ENCODE results near the gene BBS4. TPM values are rescaled to one million over a fixed set of nuclear protein-coding genes. Genes with fewer than 3 reads are reported as not detected.
"Not testable (repeated sequence)": the region's sequence is repeated elsewhere in the genome, so short reads cannot be mapped to it uniquely, and the experiment has no call there.

The BBS4 gene
- total RNA-seq, 2 donors from 2014 or later, result 36.4 to 41.7 TPM

DNA sequence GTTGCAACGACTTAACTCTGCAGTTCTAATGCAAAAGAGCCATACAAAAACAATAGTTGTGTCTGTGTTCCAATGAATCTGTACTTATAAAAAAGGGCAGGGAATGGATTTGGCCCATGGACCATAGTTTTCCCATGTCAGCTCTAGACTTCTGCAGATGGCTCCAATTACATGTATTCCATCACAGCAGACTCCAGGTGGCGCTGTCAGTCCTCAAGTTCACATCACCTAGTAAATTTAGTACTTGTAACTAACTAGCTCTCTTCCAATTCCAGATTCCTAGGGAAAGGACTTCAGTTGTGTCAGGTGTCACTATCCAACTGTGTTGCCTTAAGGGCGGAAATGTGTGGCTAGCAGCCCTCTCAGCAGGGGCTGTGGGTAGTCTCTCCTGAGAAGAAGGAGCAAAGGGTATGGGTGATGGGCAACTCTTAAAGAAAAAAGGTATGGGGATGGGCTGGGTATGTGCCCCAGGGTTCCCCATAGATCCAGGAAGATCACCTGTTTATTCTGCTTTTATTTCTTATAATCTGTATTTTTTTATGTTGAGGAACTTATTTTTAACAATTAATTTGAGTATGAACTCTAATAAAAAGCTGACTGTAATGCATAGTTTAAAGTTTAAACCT lies 36.2 kb downstream of the BBS4 start:
- peak; percentile 93 for DNase-seq
- H3K4me3 ChIP-seq (ENCODE audit: low read length), result no peak overlapping the region
- H3K9ac ChIP-seq (ENCODE audit: extremely low read depth, low read length, poor library complexity, severe bottlenecking), result no peak overlapping the region
- peaks cover 4% of the 10 kb centered on the region for H3K4me1 ChIP-seq (ENCODE audit: control insufficient read depth, insufficient read depth, low read length)
- H3K36me3 Mint-ChIP-seq (ENCODE audit: low read depth), result peaks cover 27% of the 10 kb centered on the region
- no peak overlapping the region for H3K27ac Mint-ChIP-seq
- peak; percentile 90 for TF ChIP-seq CTCF (conservative IDR thresholded peaks at IDR 0.05)
- peaks cover 4% of the 10 kb centered on the region for H3K4me1 Mint-ChIP-seq
- peaks cover 27% of the 10 kb centered on the region for H3K36me3 ChIP-seq (ENCODE audit: control insufficient read depth, insufficient read depth, low read length)
- H3K27me3 Mint-ChIP-seq (ENCODE audit: insufficient read depth), result no peaks in the 10 kb centered on the region
- H3K9me3 Mint-ChIP-seq, result no peaks in the 10 kb centered on the region
- H3K27me3 ChIP-seq (ENCODE audit: control insufficient read depth, insufficient read depth, low read length, poor library complexity, severe bottlenecking), result no peaks in the 10 kb centered on the region
- no peak overlapping the region for H3K27ac ChIP-seq (ENCODE audit: low read depth, low read length)
- no peaks in the 10 kb centered on the region for H3K9me3 ChIP-seq (ENCODE audit: control insufficient read depth, low read length)
- H3K4me3 Mint-ChIP-seq, result no peak overlapping the region
- 0 to 13% methylated on average over 1 to 3 of the region's 3 CpGs for WGBS, 2 experiments (ENCODE audit: insufficient coverage in 1 of 2, insufficient read length in 1 of 2)

GRCh38 chr15:72724028-72724427 lies 38.0 kb downstream of the BBS4 start:
- H3K9ac ChIP-seq (ENCODE audit: extremely low read depth, low read length, poor library complexity, severe bottlenecking), result no peak overlapping the region
- no peak for DNase-seq
- TF ChIP-seq CTCF (conservative IDR thresholded peaks at IDR 0.05), result no peak
- peaks cover 16% of the 10 kb centered on the region for H3K36me3 Mint-ChIP-seq (ENCODE audit: low read depth)
- no peak overlapping the region for H3K4me3 ChIP-seq (ENCODE audit: low read length)
- H3K4me1 ChIP-seq (ENCODE audit: control insufficient read depth, insufficient read depth, low read length), result peaks cover 13% of the 10 kb centered on the region
- H3K9me3 Mint-ChIP-seq, result no peaks in the 10 kb centered on the region
- peaks cover 14% of the 10 kb centered on the region for H3K4me1 Mint-ChIP-seq
- H3K9me3 ChIP-seq (ENCODE audit: control insufficient read depth, low read length), result no peaks in the 10 kb centered on the region
- H3K27ac ChIP-seq (ENCODE audit: low read depth, low read length), result no peak overlapping the region
- 86% methylated on average over 1 of the region's 1 CpG; no CpG with 5 or more reads in 1 of the 2 experiments for WGBS, 2 experiments (ENCODE audit: insufficient coverage in 1 of 2, insufficient read length in 1 of 2)
- no peak overlapping the region for H3K4me3 Mint-ChIP-seq
- no peaks in the 10 kb centered on the region for H3K27me3 Mint-ChIP-seq (ENCODE audit: insufficient read depth)
- H3K36me3 ChIP-seq (ENCODE audit: control insufficient read depth, insufficient read depth, low read length), result peaks cover 22% of the 10 kb centered on the region
- no peak overlapping the region for H3K27ac Mint-ChIP-seq
- no peaks in the 10 kb centered on the region for H3K27me3 ChIP-seq (ENCODE audit: control insufficient read depth, insufficient read depth, low read length, poor library complexity, severe bottlenecking)

- Mint-ChIP-seq H3K36me3 (ENCODE audit: low read depth) (peaks cover 15% of the 10 kb centered on the region), H3K4me3 (no peak overlapping the region), H3K27me3 (ENCODE audit: insufficient read depth) (no peaks in the 10 kb centered on the region), H3K27ac (no peak overlapping the region), H3K4me1 (peaks cover 14% of the 10 kb centered on the region), H3K9me3 (no peaks in the 10 kb centered on the region)
- 98% methylated on average over 3 of the region's 3 CpGs; no CpG with 5 or more reads in 1 of the 2 experiments for WGBS, 2 experiments (ENCODE audit: insufficient coverage in 1 of 2, insufficient read length in 1 of 2)
- H3K9ac ChIP-seq (ENCODE audit: extremely low read depth, low read length, poor library complexity, severe bottlenecking), result no peak overlapping the region
- peaks cover 13% of the 10 kb centered on the region for H3K4me1 ChIP-seq (ENCODE audit: control insufficient read depth, insufficient read depth, low read length)
- no peaks in the 10 kb centered on the region for H3K9me3 ChIP-seq (ENCODE audit: control insufficient read depth, low read length)
- TF ChIP-seq CTCF (conservative IDR thresholded peaks at IDR 0.05), result no peak
- no peak overlapping the region for H3K4me3 ChIP-seq (ENCODE audit: low read length)
- H3K36me3 ChIP-seq (ENCODE audit: control insufficient read depth, insufficient read depth, low read length), result peaks cover 24% of the 10 kb centered on the region
- no peak for DNase-seq
- H3K27me3 ChIP-seq (ENCODE audit: control insufficient read depth, insufficient read depth, low read length, poor library complexity, severe bottlenecking), result no peaks in the 10 kb centered on the region
- H3K27ac ChIP-seq (ENCODE audit: low read depth, low read length), result no peak overlapping the region
Observed at GRCh38 chr15:72725446-72725845, 39.4 kb downstream of the BBS4 start.

GRCh38 chr15:72725851-72726250 lies 39.8 kb downstream of the BBS4 start:
- H3K27ac ChIP-seq (ENCODE audit: low read depth, low read length); DNase-seq; H3K27me3 Mint-ChIP-seq (ENCODE audit: insufficient read depth); H3K27me3 ChIP-seq (ENCODE audit: control insufficient read depth, insufficient read depth, low read length, poor library complexity, severe bottlenecking); H3K4me3 ChIP-seq (ENCODE audit: low read length); H3K27ac Mint-ChIP-seq; H3K9me3 Mint-ChIP-seq; H3K9me3 ChIP-seq (ENCODE audit: control insufficient read depth, low read length); H3K9ac ChIP-seq (ENCODE audit: extremely low read depth, low read length, poor library complexity, severe bottlenecking); H3K4me3 Mint-ChIP-seq: not testable (repeated sequence)
- peaks cover 24% of the 10 kb centered on the region for H3K36me3 ChIP-seq (ENCODE audit: control insufficient read depth, insufficient read depth, low read length)
- peaks cover 15% of the 10 kb centered on the region for H3K36me3 Mint-ChIP-seq (ENCODE audit: low read depth)
- H3K4me1 Mint-ChIP-seq, result peaks cover 14% of the 10 kb centered on the region
- H3K4me1 ChIP-seq (ENCODE audit: control insufficient read depth, insufficient read depth, low read length), result peaks cover 13% of the 10 kb centered on the region
- 93 to 96% methylated on average over 6 of the region's 6 CpGs for WGBS, 2 experiments (ENCODE audit: insufficient coverage in 1 of 2, insufficient read length in 1 of 2)
